Thoracic aorta (tissue), 2 donors: ENCODE data around the gene IPCEF1. TPM values are rescaled to one million over a fixed set of nuclear protein-coding genes. Genes with fewer than 3 reads are reported as not detected.
"Not testable (repeated sequence)": the region's sequence is repeated elsewhere in the genome, so short reads cannot be mapped to it uniquely, and the experiment has no call there.

Experiments
- ATAC-seq: fragments of 150-250 bp; one replicate; pipeline ENCODE4 v1.8.0; 2017; ENCODE audit warnings: low read depth; ENCODE audit not compliant: insufficient number of reproducible peaks, low FRiP score
- DNase-seq: peaks from one replicate; pipeline ENCODE4 v3.0.0-alpha.2; 2020; ENCODE audit warnings: low spot score
- H3K27ac ChIP-seq, 2 donors: fragments of 200-600 bp; sonication (generic); 1 replicate in 1 of 2; 2 replicates in 1 of 2; pipeline ENCODE4 v1.5.1; 2016; ENCODE audit warnings: mild to moderate bottlenecking in 2 of 2, moderate library complexity in 2 of 2
- H3K27me3 ChIP-seq: fragments of 200-600 bp; sonication (generic); replicated peaks from 2 replicates; pipeline ENCODE4 v1.6.0; 2016; ENCODE audit warnings: mild to moderate bottlenecking; ENCODE audit not compliant: insufficient read depth
- H3K36me3 ChIP-seq: fragments of 200-600 bp; sonication (generic); one replicate; pipeline ENCODE4 v1.5.1; 2016
- H3K4me1 ChIP-seq, 2 donors: fragments of 200-600 bp; sonication (generic); 1 replicate in 1 of 2; 2 replicates in 1 of 2; pipeline versions ENCODE4 v1.5.1 to v1.6.0; 2016; ENCODE audit warnings: low read depth in 2 of 2, mild to moderate bottlenecking in 1 of 2; ENCODE audit not compliant: control insufficient read depth in 1 of 2
- H3K4me3 ChIP-seq: fragments of 200-600 bp; sonication (generic); 2 replicates; pipeline ENCODE4 v1.5.1; 2016; ENCODE audit warnings: mild to moderate bottlenecking
- H3K9me3 ChIP-seq: fragments of 200-600 bp; sonication (generic); 2 replicates; pipeline ENCODE4 v1.5.1; 2016
- total RNA-seq, 2 donors: library from RNA; depleted of rRNA; stranded (reverse); fragments of >200 nt; gene quantifications; one replicate each; pipeline versions ENCODE4 v1.1.0 to v1.2.3, GENCODE V29; 2016
- TF ChIP-seq, protein P1 (sequence below): fragments of 200-600 bp; sonication (generic); IDR thresholded peaks from one replicate; pipeline ENCODE4 v1.5.1; 2019; ENCODE audit warnings: antibody characterized with exemption

IPCEF1 gene
- total RNA-seq, 2 donors from 2014 or later: 2.8 to 3.8 TPM

- Histone ChIP-seq H3K4me3 (no peak overlapping the region), H3K36me3 (no peaks in the 10 kb centered on the region), H3K27me3 (no peaks in the 10 kb centered on the region), H3K4me1 (no peaks in the 10 kb centered on the region), H3K27ac (no peak overlapping the region), H3K9me3 (no peaks in the 10 kb centered on the region)
- TF ChIP-seq, protein P1, sequence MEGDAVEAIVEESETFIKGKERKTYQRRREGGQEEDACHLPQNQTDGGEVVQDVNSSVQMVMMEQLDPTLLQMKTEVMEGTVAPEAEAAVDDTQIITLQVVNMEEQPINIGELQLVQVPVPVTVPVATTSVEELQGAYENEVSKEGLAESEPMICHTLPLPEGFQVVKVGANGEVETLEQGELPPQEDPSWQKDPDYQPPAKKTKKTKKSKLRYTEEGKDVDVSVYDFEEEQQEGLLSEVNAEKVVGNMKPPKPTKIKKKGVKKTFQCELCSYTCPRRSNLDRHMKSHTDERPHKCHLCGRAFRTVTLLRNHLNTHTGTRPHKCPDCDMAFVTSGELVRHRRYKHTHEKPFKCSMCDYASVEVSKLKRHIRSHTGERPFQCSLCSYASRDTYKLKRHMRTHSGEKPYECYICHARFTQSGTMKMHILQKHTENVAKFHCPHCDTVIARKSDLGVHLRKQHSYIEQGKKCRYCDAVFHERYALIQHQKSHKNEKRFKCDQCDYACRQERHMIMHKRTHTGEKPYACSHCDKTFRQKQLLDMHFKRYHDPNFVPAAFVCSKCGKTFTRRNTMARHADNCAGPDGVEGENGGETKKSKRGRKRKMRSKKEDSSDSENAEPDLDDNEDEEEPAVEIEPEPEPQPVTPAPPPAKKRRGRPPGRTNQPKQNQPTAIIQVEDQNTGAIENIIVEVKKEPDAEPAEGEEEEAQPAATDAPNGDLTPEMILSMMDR: no peak
- no peak for DNase-seq
- ATAC-seq: no peak
Measured at GRCh38 chr6:154341871-154342270, 14.7 kb downstream of the IPCEF1 start.

- no peak for ATAC-seq
- no peak overlapping the region for H3K4me3 ChIP-seq
- no peak overlapping the region for H3K27ac ChIP-seq
- DNase-seq: no peak
- no peaks in the 10 kb centered on the region for H3K27me3 ChIP-seq
- no peaks in the 10 kb centered on the region for H3K4me1 ChIP-seq
- no peaks in the 10 kb centered on the region for H3K36me3 ChIP-seq
- H3K9me3 ChIP-seq: no peaks in the 10 kb centered on the region
- TF ChIP-seq, protein P1: no peak
Measured at GRCh38 chr6:154341336-154341735, 15.3 kb downstream of the IPCEF1 start.

DNA sequence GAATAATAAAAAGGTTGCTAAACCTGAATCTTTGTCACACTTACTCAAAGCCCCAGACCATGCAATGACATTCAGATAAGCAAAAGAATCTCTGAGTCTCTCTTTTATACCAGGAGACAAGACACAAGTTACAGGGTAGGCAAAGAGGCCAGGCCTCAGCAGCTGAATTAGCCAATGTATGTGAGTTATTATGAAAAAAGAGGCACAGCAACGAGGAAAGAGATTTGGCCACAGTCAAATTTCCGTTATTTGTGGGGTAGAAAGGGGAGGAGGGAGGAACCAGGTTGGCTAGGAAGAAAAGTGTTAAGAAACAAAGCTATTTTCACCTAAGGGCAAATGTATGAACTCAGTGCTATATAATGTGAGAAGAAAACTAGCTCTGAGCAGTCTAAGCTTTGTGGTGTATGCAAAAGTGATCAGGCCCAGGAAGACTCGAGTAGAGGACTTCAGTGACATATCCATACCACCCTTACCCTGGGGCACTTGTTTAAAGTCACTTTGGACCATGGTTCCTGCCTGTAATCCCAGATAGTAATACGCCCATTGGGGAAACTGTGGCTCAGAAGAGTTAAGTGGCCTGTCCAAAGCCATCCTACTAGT is 19.1 kb downstream of the IPCEF1 start:
- H3K9me3 ChIP-seq: no peaks in the 10 kb centered on the region
- ATAC-seq (no peak), DNase-seq (no peak)

GRCh38 chr6:154334147-154334546 is 22.5 kb downstream of the IPCEF1 start:
- not testable (repeated sequence) for H3K9me3 ChIP-seq, DNase-seq, H3K27ac ChIP-seq, H3K27me3 ChIP-seq, H3K36me3 ChIP-seq, H3K4me3 ChIP-seq, H3K4me1 ChIP-seq, ATAC-seq

More for the DNA sequence above, 19.1 kb downstream of the IPCEF1 start:
- TF ChIP-seq, protein P1: no peak
- no peak overlapping the region for H3K27ac ChIP-seq
- H3K36me3 ChIP-seq: no peaks in the 10 kb centered on the region
- no peak overlapping the region for H3K4me3 ChIP-seq
- no peaks in the 10 kb centered on the region for H3K4me1 ChIP-seq
- no peaks in the 10 kb centered on the region for H3K27me3 ChIP-seq

DNA sequence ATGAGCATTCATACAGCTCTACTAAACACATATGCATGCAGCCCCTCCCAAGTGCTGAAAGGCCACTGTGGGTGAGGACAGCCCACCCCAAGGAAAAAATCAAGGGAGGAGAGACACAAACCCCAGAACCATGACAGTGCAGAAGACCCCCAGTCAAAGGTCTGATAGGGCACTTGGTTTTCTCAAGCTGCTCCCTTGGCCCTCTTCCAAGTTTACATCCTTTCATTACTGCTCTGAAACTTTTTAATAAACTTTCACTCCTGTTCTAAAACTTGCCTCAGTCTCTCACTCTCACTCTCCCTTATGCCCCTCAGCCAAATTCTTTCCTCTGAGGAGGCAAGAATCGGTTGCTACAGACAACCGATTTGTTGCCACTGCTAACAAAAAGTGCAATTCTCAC is 24.9 kb downstream of the IPCEF1 start:
- TF ChIP-seq, protein P1: no peak
- Histone ChIP-seq H3K9me3 (no peaks in the 10 kb centered on the region), H3K36me3 (no peaks in the 10 kb centered on the region), H3K4me1 (peaks cover 0 to 10% of the 10 kb centered on the region in 2 donors), H3K27me3 (no peaks in the 10 kb centered on the region), H3K4me3 (no peak overlapping the region), H3K27ac (no peak overlapping the region)
- no peak for DNase-seq
- ATAC-seq: no peak
